K562 (cell line): ENCODE data around the gene LEPROT. TPM values are rescaled to one million over a fixed set of nuclear protein-coding genes. Genes with fewer than 3 reads are reported as not detected.

Experiments
- CBFA2T3 ChIP-seq: fragments of 450-650 bp; IDR thresholded peaks from 2 replicates; pipeline ENCODE4 v1.6.1; 2017
- CGGBP1 ChIP-seq: fragments of 250-450 bp; sonication (Bioruptor Pico); IDR thresholded peaks from 2 replicates; pipeline ENCODE4 v1.9.0; 2021; ENCODE audit warnings: mild to moderate bottlenecking
- CHD4 ChIP-seq: fragments of 200-600 bp; sonication (generic); IDR thresholded peaks from 3 replicates; pipeline ENCODE4 v1.6.1; 2012; ENCODE audit warnings: low read depth, mild to moderate bottlenecking, mixed read lengths, low read length, inconsistent platforms; ENCODE audit not compliant: insufficient read depth, insufficient replicate concordance, poor library complexity, severe bottlenecking
- DDX20 ChIP-seq: fragments of 450-650 bp; IDR thresholded peaks from 2 replicates; pipeline ENCODE4 v1.6.1; 2016; ENCODE audit warnings: missing genetic modification characterization, low read depth, mild to moderate bottlenecking, missing compliant biosample characterization, moderate library complexity
- ERF ChIP-seq: fragments of 450-650 bp; formaldehyde crosslinking; IDR thresholded peaks from 2 replicates; pipeline ENCODE4 v1.4.0; 2020; ENCODE audit warnings: mild to moderate bottlenecking, mixed read lengths
- GATAD2A ChIP-seq: fragments of 450-650 bp; IDR thresholded peaks from 2 replicates; pipeline ENCODE4 v1.6.1; 2017
- HDAC8 ChIP-seq: fragments of 450-650 bp; IDR thresholded peaks from 2 replicates; pipeline ENCODE4 v1.6.1; 2016; ENCODE audit warnings: mild to moderate bottlenecking, missing genetic modification characterization, moderate library complexity, missing compliant biosample characterization
- HNRNPL ChIP-seq: fragments of 200-400 bp; formaldehyde crosslinking; IDR thresholded peaks from 2 replicates; pipeline ENCODE4 v1.6.1; 2017; ENCODE audit warnings: low read depth, mild to moderate bottlenecking, low read length
- HNRNPLL ChIP-seq: fragments of 200-400 bp; formaldehyde crosslinking; IDR thresholded peaks from 2 replicates; pipeline ENCODE4 v1.6.1; 2017; ENCODE audit warnings: low read length, low read depth, mild to moderate bottlenecking; ENCODE audit not compliant: poor library complexity, severe bottlenecking
- KLF13 ChIP-seq: fragments of 450-650 bp; IDR thresholded peaks from 2 replicates; pipeline ENCODE4 v1.6.1; 2016; ENCODE audit warnings: missing genetic modification characterization, low read depth, mild to moderate bottlenecking, missing compliant biosample characterization, moderate library complexity, borderline replicate concordance
- MITF ChIP-seq: IDR thresholded peaks from 2 replicates; pipeline ENCODE4 v1.6.1; 2014; ENCODE audit warnings: antibody characterized with exemption
- MTA1 ChIP-seq: fragments of 450-650 bp; IDR thresholded peaks from 2 replicates; pipeline ENCODE4 v1.6.1; 2017; ENCODE audit warnings: borderline replicate concordance
- NRF1 ChIP-seq, 2 experiments: fragments of 450-650 bp; IDR thresholded peaks in 1 of 2; conservative IDR thresholded peaks in 1 of 2; 2 replicates each; pipeline ENCODE4 v1.6.1; 2014; ENCODE audit warnings: mild to moderate bottlenecking in 2 of 2
- PHF21A ChIP-seq: fragments of 450-650 bp; IDR thresholded peaks from 2 replicates; pipeline ENCODE4 v1.6.1; 2017; ENCODE audit warnings: low read depth, borderline replicate concordance
- PML ChIP-seq: IDR thresholded peaks from 2 replicates; pipeline ENCODE4 v1.6.1; 2012; ENCODE audit warnings: low read length, inconsistent platforms
- POLR2B ChIP-seq: fragments of 450-650 bp; IDR thresholded peaks from 2 replicates; pipeline ENCODE4 v1.6.1; 2018; ENCODE audit warnings: low read depth; ENCODE audit not compliant: partially characterized antibody
- RBM25 ChIP-seq: fragments of 200-400 bp; formaldehyde crosslinking; IDR thresholded peaks from 2 replicates; pipeline ENCODE4 v1.6.1; 2018; ENCODE audit warnings: low read length, low read depth, moderate library complexity; ENCODE audit not compliant: severe bottlenecking
- RUNX1 ChIP-seq: sonication (generic); IDR thresholded peaks from 2 replicates; pipeline ENCODE4 v1.6.1; 2016; ENCODE audit warnings: antibody characterized with exemption, low read depth
- SRSF9 ChIP-seq: fragments of 200-400 bp; formaldehyde crosslinking; IDR thresholded peaks from 2 replicates; pipeline ENCODE4 v1.6.1; 2017; ENCODE audit warnings: low read depth, low read length, borderline replicate concordance
- TAF1 ChIP-seq: IDR thresholded peaks from 2 replicates; pipeline ENCODE4 v1.6.1; 2011; ENCODE audit warnings: mild to moderate bottlenecking, low read length, moderate library complexity; ENCODE audit not compliant: insufficient read depth, control insufficient read depth, severe bottlenecking; ENCODE audit errors: extremely low read depth
- TEAD2 ChIP-seq: fragments of 450-650 bp; IDR thresholded peaks from 2 replicates; pipeline ENCODE4 v1.6.1; 2016; ENCODE audit warnings: missing genetic modification characterization, control low read depth, missing compliant biosample characterization
- ZBTB1 ChIP-seq: sonication (generic); formaldehyde crosslinking; IDR thresholded peaks from 2 replicates; pipeline ENCODE4 v1.8.1; 2023; ENCODE audit warnings: missing genetic modification reagents, low read depth, mild to moderate bottlenecking, borderline replicate concordance
- ZFP30 ChIP-seq: fragments of 250-450 bp; sonication (Bioruptor Pico); IDR thresholded peaks from 2 replicates; pipeline ENCODE4 v1.8.0; 2022; ENCODE audit warnings: moderate library complexity, mild to moderate bottlenecking, inconsistent platforms, borderline replicate concordance
- ZNF699 ChIP-seq: fragments of 250-450 bp; sonication (Bioruptor Pico); IDR thresholded peaks from 2 replicates; pipeline ENCODE4 v1.8.0; 2021; ENCODE audit warnings: mild to moderate bottlenecking, moderate library complexity; ENCODE audit not compliant: insufficient replicate concordance
- polyA plus RNA-seq, 8 experiments: library from polyadenylated mRNA; depleted of rRNA in 4 of 8; stranded (reverse) in 5 of 8; unstranded in 3 of 8; fragments of >200 nt; fragmentation: Nextera tagmentation in 2 of 8; fragmentation: Illumina TruSeq in 1 of 8; extraction: Ambion mirVana in 2 of 8; extraction: Trizol in 1 of 8; gene quantifications; 2 replicates each; pipeline versions ENCODE4 v1.2.1 to v1.2.3, GENCODE V29; 2011 to 2014; ENCODE audit warnings: inconsistent platforms in 1 of 8, missing spikeins in 1 of 8
- total RNA-seq, 7 experiments: library from RNA; depleted of rRNA in 6 of 7; stranded (reverse); fragments of >200 nt in 6 of 7; fragmentation: Illumina TruSeq in 2 of 7; extraction: Trizol in 2 of 7; gene quantifications; 2 replicates each; pipeline versions ENCODE4 v1.2.1 to v1.2.3, GENCODE V29; 2011 to 2021; ENCODE audit warnings: low replicate concordance in 1 of 7
- TF ChIP-seq, protein P1 (sequence below): IDR thresholded peaks from 2 replicates; pipeline ENCODE4 v1.6.1; 2016; ENCODE audit warnings: missing genetic modification characterization, missing compliant biosample characterization

Gene LEPROT
- total and polyA plus RNA-seq, 9 of the 15 experiments (the other 6 are each of a cell fraction or from before 2014, with no cell fraction given): 28.1 to 97.5 (median 45.8) TPM

GRCh38 chr1:65420590-65421350 lies at the start of gene LEPROT, which contains the start of gene LEPR (continued):
- peak; percentile 43; the same call in 1 of the 2 replicates for TF ChIP-seq CGGBP1 (CRISPR knock-in tag)
- no peak for TF ChIP-seq CBFA2T3
- peak; percentile 55; the same call in 1 of the 2 replicates for TF ChIP-seq PML
- TF ChIP-seq CHD4: no peak
- TF ChIP-seq PHF21A: no peak
- peak; percentile 26; the same call in 1 of the 2 replicates for TF ChIP-seq ZBTB1 (CRISPR knock-in tag)
- no peak for TF ChIP-seq HDAC8
- TF ChIP-seq TEAD2: no peak
- 0 out of 2 replicates have a peak, but pooled peaks have one; percentile 59 for TF ChIP-seq RUNX1
- peak; percentile 65; the same call in 1 of the 2 replicates for TF ChIP-seq KLF13 (tag)
- TF ChIP-seq MTA1: no peak
- TF ChIP-seq NRF1 (conservative IDR thresholded peaks at IDR 0.05 in 1 of 2, IDR thresholded peaks at IDR 0.05 in 1 of 2): 0 out of 4 replicates have a peak, but pooled peaks of 1 of the 2 experiments have one; percentile 2
- TF ChIP-seq MITF: no peak
- no peak for TF ChIP-seq ZFP30 (CRISPR knock-in tag)
- peak; percentile 84 for TF ChIP-seq HNRNPL
- no peak for TF ChIP-seq HNRNPLL
- TF ChIP-seq ERF (CRISPR knock-in tag): 0 out of 2 replicates have a peak, but pooled peaks have one; percentile 66
- 0 out of 2 replicates have a peak, but pooled peaks have one; percentile 67 for TF ChIP-seq GATAD2A
- peak; percentile 84 for TF ChIP-seq POLR2B
- peak; percentile 88 for TF ChIP-seq TAF1
- TF ChIP-seq, protein P1, sequence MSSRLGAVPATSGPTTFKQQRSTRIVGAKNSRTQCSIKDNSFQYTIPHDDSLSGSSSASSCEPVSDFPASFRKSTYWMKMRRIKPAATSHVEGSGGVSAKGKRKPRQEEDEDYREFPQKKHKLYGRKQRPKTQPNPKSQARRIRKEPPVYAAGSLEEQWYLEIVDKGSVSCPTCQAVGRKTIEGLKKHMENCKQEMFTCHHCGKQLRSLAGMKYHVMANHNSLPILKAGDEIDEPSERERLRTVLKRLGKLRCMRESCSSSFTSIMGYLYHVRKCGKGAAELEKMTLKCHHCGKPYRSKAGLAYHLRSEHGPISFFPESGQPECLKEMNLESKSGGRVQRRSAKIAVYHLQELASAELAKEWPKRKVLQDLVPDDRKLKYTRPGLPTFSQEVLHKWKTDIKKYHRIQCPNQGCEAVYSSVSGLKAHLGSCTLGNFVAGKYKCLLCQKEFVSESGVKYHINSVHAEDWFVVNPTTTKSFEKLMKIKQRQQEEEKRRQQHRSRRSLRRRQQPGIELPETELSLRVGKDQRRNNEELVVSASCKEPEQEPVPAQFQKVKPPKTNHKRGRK: 0 out of 2 replicates have a peak, but pooled peaks have one; percentile 11
- TF ChIP-seq RBM25: no peak
- TF ChIP-seq ZNF699 (CRISPR knock-in tag): no peak
- TF ChIP-seq DDX20 (tag): no peak
- no peak for TF ChIP-seq SRSF9
